ENCODE results near the gene TMEM254. TPM values are rescaled to one million over a fixed set of nuclear protein-coding genes. Genes with fewer than 3 reads are reported as not detected.

Gene TMEM254
- total and polyA plus RNA-seq, 10 donors = 6.9 to 14.8 (median 10.7) TPM

- TF ChIP-seq, protein P1, sequence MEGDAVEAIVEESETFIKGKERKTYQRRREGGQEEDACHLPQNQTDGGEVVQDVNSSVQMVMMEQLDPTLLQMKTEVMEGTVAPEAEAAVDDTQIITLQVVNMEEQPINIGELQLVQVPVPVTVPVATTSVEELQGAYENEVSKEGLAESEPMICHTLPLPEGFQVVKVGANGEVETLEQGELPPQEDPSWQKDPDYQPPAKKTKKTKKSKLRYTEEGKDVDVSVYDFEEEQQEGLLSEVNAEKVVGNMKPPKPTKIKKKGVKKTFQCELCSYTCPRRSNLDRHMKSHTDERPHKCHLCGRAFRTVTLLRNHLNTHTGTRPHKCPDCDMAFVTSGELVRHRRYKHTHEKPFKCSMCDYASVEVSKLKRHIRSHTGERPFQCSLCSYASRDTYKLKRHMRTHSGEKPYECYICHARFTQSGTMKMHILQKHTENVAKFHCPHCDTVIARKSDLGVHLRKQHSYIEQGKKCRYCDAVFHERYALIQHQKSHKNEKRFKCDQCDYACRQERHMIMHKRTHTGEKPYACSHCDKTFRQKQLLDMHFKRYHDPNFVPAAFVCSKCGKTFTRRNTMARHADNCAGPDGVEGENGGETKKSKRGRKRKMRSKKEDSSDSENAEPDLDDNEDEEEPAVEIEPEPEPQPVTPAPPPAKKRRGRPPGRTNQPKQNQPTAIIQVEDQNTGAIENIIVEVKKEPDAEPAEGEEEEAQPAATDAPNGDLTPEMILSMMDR (IDR thresholded peaks at IDR 0.05 in 8 of 11, conservative IDR thresholded peaks at IDR 0.05 in 3 of 11) = no peak
- no peak for TF ChIP-seq POLR2A (IDR thresholded peaks at IDR 0.05)
- no peaks in the 10 kb centered on the region for H3K27me3 ChIP-seq (replicated peaks in 1 of 7)
- H3K36me3 ChIP-seq = no peaks in the 10 kb centered on the region
- DNase-seq = no peak
- WGBS, 5 donors = 94 to 100% (median 97%) methylated on average over 1 of the region's 1 CpG
- peaks cover 0 to 24% (median 19%) of the 10 kb centered on the region in 6 donors for H3K4me1 ChIP-seq
- H3K9me3 ChIP-seq = no peaks in the 10 kb centered on the region
- no peak overlapping the region for H3K4me3 ChIP-seq
- no peak overlapping the region for H3K27ac ChIP-seq
- intact Hi-C loops (cut with DNase I; ENCODE audit: low total_unique reads) = no loop called here
These were observed 2.7 kb upstream of the TMEM254 start for GRCh38 chr10:80075781-80076180.

DNA sequence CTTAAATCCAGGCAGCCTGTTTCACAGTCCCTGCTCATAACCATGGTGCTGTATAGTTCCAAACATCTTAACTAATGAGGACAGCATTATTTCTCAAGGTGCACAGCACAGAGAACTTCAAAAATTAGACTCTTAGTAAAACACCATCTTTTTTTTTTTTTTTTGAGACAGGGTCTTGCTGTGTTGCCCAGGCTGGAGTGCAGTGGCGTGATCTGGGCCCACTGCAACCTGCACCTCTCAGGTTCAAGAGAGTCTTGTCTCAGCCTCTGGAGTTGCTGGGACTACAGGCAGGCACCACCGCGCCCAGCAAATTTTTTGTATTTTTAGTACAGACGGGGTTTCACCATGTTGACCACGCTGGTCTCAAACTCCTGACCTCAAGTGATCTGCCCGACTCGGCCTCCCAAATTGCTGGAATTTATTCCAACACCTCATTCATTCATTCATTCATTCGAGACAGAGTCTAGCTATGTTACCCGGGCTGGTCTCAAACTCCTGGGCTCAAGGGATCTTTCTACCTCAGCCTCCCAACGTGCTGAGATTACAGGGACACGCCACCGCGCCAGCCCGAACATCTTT, 507 bp upstream of the TMEM254 start:
- H3K4me1 ChIP-seq = peaks cover 0 to 24% (median 19%) of the 10 kb centered on the region in 6 donors
- peak overlapping the region; percentile 85 to 96 (median 92) for H3K27ac ChIP-seq
- no peak for DNase-seq
- peaks cover 0 to 13% (median 3%) of the 10 kb centered on the region in 6 donors for H3K36me3 ChIP-seq
- H3K27me3 ChIP-seq (replicated peaks in 1 of 7) = no peaks in the 10 kb centered on the region
- H3K4me3 ChIP-seq = peak overlapping the region; percentile 64 to 99 (median 92)
- WGBS, 5 donors = 43 to 58% (median 44%) methylated on average over 14 of the region's 14 CpGs
- intact Hi-C loops (cut with DNase I; ENCODE audit: low total_unique reads) = no loop called here
- TF ChIP-seq POLR2AphosphoS5 (IDR thresholded peaks at IDR 0.05) = no peak
- no peak for TF ChIP-seq POLR2A (IDR thresholded peaks at IDR 0.05)
- TF ChIP-seq, protein P1 (IDR thresholded peaks at IDR 0.05 in 8 of 11, conservative IDR thresholded peaks at IDR 0.05 in 3 of 11) = no peak
- no peaks in the 10 kb centered on the region for H3K9me3 ChIP-seq

DNA sequence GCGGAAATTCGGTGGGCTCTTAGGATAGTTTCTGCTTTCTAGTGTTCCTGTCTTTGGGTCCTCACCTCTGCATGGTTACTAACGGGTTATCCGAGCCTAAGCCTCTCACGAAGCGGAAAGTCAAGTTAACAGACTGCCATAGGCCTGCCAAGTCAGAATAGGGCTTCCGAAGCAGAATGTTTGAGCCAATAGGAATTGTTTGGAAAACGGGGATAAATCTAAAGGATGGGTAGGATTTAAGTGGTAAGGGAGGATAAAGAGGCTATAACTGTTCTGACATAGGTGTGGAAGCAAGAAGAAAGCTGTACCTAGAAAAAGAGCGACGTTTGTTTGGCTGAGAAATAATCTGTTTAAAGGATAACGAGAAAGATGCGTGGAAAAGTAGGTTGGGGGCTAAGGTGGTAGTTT, 851 bp downstream of the TMEM254 start:
- Histone ChIP-seq H3K27ac (peak overlapping the region; percentile 85 to 96 (median 92)), H3K4me3 (peak overlapping the region; percentile 64 to 99 (median 92)), H3K4me1 (peaks cover 0 to 24% (median 19%) of the 10 kb centered on the region in 6 donors), H3K27me3 (replicated peaks in 1 of 7) (no peaks in the 10 kb centered on the region), H3K9me3 (no peaks in the 10 kb centered on the region), H3K36me3 (peaks cover 0 to 26% (median 16%) of the 10 kb centered on the region in 6 donors)
- WGBS, 5 donors = 4 to 8% (median 6%) methylated on average over 10 to 12 of the region's 12 CpGs
- TF ChIP-seq, protein P1 (IDR thresholded peaks at IDR 0.05 in 8 of 11, conservative IDR thresholded peaks at IDR 0.05 in 3 of 11) = no peak
- TF ChIP-seq POLR2A (IDR thresholded peaks at IDR 0.05) = no peak
- TF ChIP-seq POLR2AphosphoS5 (IDR thresholded peaks at IDR 0.05) = no peak
- intact Hi-C loops (cut with DNase I; ENCODE audit: low total_unique reads) = no loop called here
- DNase-seq = no peak

DNA sequence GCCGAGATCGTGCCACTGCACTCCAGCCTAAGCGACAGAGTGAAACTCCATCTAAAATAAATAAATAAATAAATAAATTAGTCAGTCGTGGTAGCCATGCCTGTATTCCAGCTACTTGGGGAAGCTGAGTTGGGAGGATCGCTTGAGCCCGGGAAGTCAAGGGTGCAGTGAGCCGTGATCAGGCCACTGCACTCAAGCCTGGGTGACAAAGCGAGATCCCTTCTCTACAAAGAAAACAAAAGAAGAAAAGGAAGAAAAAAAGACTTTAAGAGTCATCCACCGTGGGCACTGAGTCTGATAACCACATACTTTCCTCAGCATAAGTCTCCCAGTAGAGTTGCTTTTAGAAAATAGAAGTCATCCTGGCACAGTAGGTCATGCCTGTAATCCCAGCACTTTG, 2.6 kb downstream of the TMEM254 start:
- TF ChIP-seq POLR2AphosphoS5 (IDR thresholded peaks at IDR 0.05) = no peak
- TF ChIP-seq, protein P1 (IDR thresholded peaks at IDR 0.05 in 8 of 11, conservative IDR thresholded peaks at IDR 0.05 in 3 of 11) = no peak
- TF ChIP-seq POLR2A (IDR thresholded peaks at IDR 0.05) = no peak
- no peaks in the 10 kb centered on the region for H3K27me3 ChIP-seq (replicated peaks in 1 of 7)
- WGBS, 5 donors = 88 to 94% (median 92%) methylated on average over 9 of the region's 9 CpGs

More for the DNA sequence above, 2.6 kb downstream of the TMEM254 start:
- no peak for DNase-seq
- intact Hi-C loops (cut with DNase I; ENCODE audit: low total_unique reads) = no loop called here
- no peak overlapping the region for H3K27ac ChIP-seq
- H3K9me3 ChIP-seq = no peaks in the 10 kb centered on the region
- H3K4me1 ChIP-seq = peaks cover 0 to 24% (median 19%) of the 10 kb centered on the region in 6 donors
- H3K36me3 ChIP-seq = peaks cover 0 to 43% (median 22%) of the 10 kb centered on the region in 6 donors
- H3K4me3 ChIP-seq = no peak overlapping the region
